KMS-11 (cell line): ENCODE measurements around the gene ZNF697.
"Not testable (repeated sequence)": the region's sequence is repeated elsewhere in the genome, so short reads cannot be mapped to it uniquely, and the experiment has no call there.

Experiments used
- H2AFZ ChIP-seq: fragments of 200-600 bp; sonication (generic); 2 replicates; pipeline ENCODE4 v1.6.1; 2016; ENCODE audit warnings: antibody characterized with exemption, mixed run types, low read depth
- H3K27ac ChIP-seq: fragments of 200-600 bp; sonication (generic); 2 replicates; pipeline ENCODE4 v1.6.1; 2016; ENCODE audit warnings: mild to moderate bottlenecking, mixed run types
- H3K27me3 ChIP-seq: fragments of 200-600 bp; sonication (generic); 2 replicates; pipeline ENCODE4 v1.6.1; 2017; ENCODE audit warnings: mild to moderate bottlenecking, low read depth, mixed run types, moderate library complexity; ENCODE audit not compliant: insufficient read depth
- H3K36me3 ChIP-seq: fragments of 200-600 bp; sonication (generic); 2 replicates; pipeline ENCODE4 v1.6.1; 2017; ENCODE audit warnings: mild to moderate bottlenecking, mixed run types; ENCODE audit not compliant: insufficient read depth
- H3K4me1 ChIP-seq: fragments of 200-600 bp; sonication (generic); 2 replicates; pipeline ENCODE4 v1.6.1; 2016; ENCODE audit warnings: mild to moderate bottlenecking, low read depth, mixed run types; ENCODE audit not compliant: poor library complexity, severe bottlenecking
- H3K4me2 ChIP-seq: fragments of 200-600 bp; sonication (generic); 2 replicates; pipeline ENCODE4 v1.7.0; 2016; ENCODE audit warnings: mild to moderate bottlenecking, mixed run types
- H3K4me3 ChIP-seq: fragments of 200-600 bp; sonication (generic); IDR thresholded peaks from 2 replicates; pipeline ENCODE4 v1.6.1; 2017; ENCODE audit warnings: low read depth, low read length, mixed read lengths; ENCODE audit not compliant: insufficient read depth
- H3K79me2 ChIP-seq: fragments of 200-600 bp; sonication (generic); 2 replicates; pipeline ENCODE4 v1.6.1; 2016; ENCODE audit warnings: low read depth, mixed run types; ENCODE audit not compliant: insufficient read depth
- H3K9ac ChIP-seq: fragments of 200-600 bp; sonication (generic); 2 replicates; pipeline ENCODE4 v1.6.1; 2016; ENCODE audit warnings: mild to moderate bottlenecking, mixed run types
- H4K20me1 ChIP-seq: fragments of 200-600 bp; sonication (generic); 2 replicates; pipeline ENCODE4 v1.6.1; 2016; ENCODE audit warnings: mild to moderate bottlenecking, mixed run types; ENCODE audit not compliant: insufficient read depth
- CTCF ChIP-seq: fragments of 200-600 bp; sonication (generic); conservative IDR thresholded peaks from 2 replicates; pipeline ENCODE4 v1.6.1; 2017; ENCODE audit warnings: low read depth, mild to moderate bottlenecking, antibody characterized with exemption, low read length, moderate library complexity, mixed read lengths

The ZNF697 gene

GRCh38 chr1:119603695-119604094, 44.4 kb downstream of the ZNF697 start:
- TF ChIP-seq CTCF = no peak
- Histone ChIP-seq H3K36me3 (no peaks in the 10 kb centered on the region), H3K27me3 (no peaks in the 10 kb centered on the region), H4K20me1 (no peaks in the 10 kb centered on the region), H2AFZ (no peak overlapping the region), H3K4me3 (no peak overlapping the region), H3K79me2 (no peaks in the 10 kb centered on the region), H3K9ac (no peak overlapping the region), H3K4me2 (no peak overlapping the region), H3K27ac (no peak overlapping the region), H3K4me1 (no peaks in the 10 kb centered on the region)

GRCh38 chr1:119603241-119603640, 44.8 kb downstream of the ZNF697 start:
- not testable (repeated sequence) for H3K27ac ChIP-seq, H3K36me3 ChIP-seq, H3K9ac ChIP-seq, H2AFZ ChIP-seq, H3K4me1 ChIP-seq, H3K79me2 ChIP-seq, H3K27me3 ChIP-seq, H3K4me3 ChIP-seq, H3K4me2 ChIP-seq, H4K20me1 ChIP-seq

GRCh38 chr1:119602789-119603188, 45.3 kb downstream of the ZNF697 start:
- not testable (repeated sequence) for H3K9ac ChIP-seq, H3K36me3 ChIP-seq, H3K79me2 ChIP-seq, H2AFZ ChIP-seq, H3K27ac ChIP-seq, H3K4me2 ChIP-seq, H3K27me3 ChIP-seq, H3K4me3 ChIP-seq, H3K4me1 ChIP-seq, H4K20me1 ChIP-seq

GRCh38 chr1:119602169-119602568, 45.9 kb downstream of the ZNF697 start:
- Histone ChIP-seq H3K27me3 (no peaks in the 10 kb centered on the region), H2AFZ (no peak overlapping the region)
- TF ChIP-seq CTCF = no peak

GRCh38 chr1:119600976-119601375, 47.1 kb downstream of the ZNF697 start:
- no peak for TF ChIP-seq CTCF
- Histone ChIP-seq H3K4me2 (no peak overlapping the region), H3K36me3 (no peaks in the 10 kb centered on the region), H4K20me1 (no peaks in the 10 kb centered on the region), H3K9ac (no peak overlapping the region), H3K79me2 (no peaks in the 10 kb centered on the region), H3K4me3 (no peak overlapping the region), H2AFZ (no peak overlapping the region), H3K4me1 (no peaks in the 10 kb centered on the region), H3K27ac (no peak overlapping the region), H3K27me3 (no peaks in the 10 kb centered on the region)

More at GRCh38 chr1:119602169-119602568, 45.9 kb downstream of the ZNF697 start:
- Histone ChIP-seq H3K4me3 (no peak overlapping the region), H3K4me2 (no peak overlapping the region), H3K27ac (no peak overlapping the region), H4K20me1 (no peaks in the 10 kb centered on the region), H3K79me2 (no peaks in the 10 kb centered on the region), H3K4me1 (no peaks in the 10 kb centered on the region), H3K36me3 (no peaks in the 10 kb centered on the region), H3K9ac (no peak overlapping the region)
